PFSK-1 (cell line): ENCODE results near the gene CEP83.

Experiments used
- FOXP2 ChIP-seq: optimal IDR thresholded peaks from 2 replicates; pipeline ENCODE3; 2011; ENCODE audit warnings: borderline replicate concordance, control low read depth, inconsistent platforms; ENCODE audit not compliant: insufficient read depth; ENCODE audit errors: extremely low read length, extremely low read depth
- POLR2AphosphoS5 ChIP-seq: IDR thresholded peaks from 2 replicates; pipeline ENCODE4 v1.6.1; 2012; ENCODE audit warnings: low read depth, mild to moderate bottlenecking, control low read depth, low read length, moderate library complexity
- REST ChIP-seq, 2 experiments: IDR thresholded peaks; 2 replicates each; pipeline versions ENCODE4 v1.6.1 to v1.8.0; 2011 to 2012; ENCODE audit warnings: low read depth in 2 of 2, low read length in 2 of 2, control low read depth in 1 of 2, inconsistent platforms in 1 of 2, mild to moderate bottlenecking in 1 of 2, moderate library complexity in 1 of 2; ENCODE audit not compliant: insufficient read depth in 1 of 2
- SIN3A ChIP-seq: IDR thresholded peaks from 2 replicates; pipeline ENCODE4 v1.6.1; 2012; ENCODE audit warnings: mild to moderate bottlenecking, low read length, moderate library complexity, borderline replicate concordance; ENCODE audit not compliant: insufficient read depth
- TAF1 ChIP-seq: IDR thresholded peaks from 2 replicates; pipeline ENCODE4 v1.6.1; 2012; ENCODE audit warnings: low read length, control low read depth, borderline replicate concordance; ENCODE audit not compliant: insufficient read depth

DNA sequence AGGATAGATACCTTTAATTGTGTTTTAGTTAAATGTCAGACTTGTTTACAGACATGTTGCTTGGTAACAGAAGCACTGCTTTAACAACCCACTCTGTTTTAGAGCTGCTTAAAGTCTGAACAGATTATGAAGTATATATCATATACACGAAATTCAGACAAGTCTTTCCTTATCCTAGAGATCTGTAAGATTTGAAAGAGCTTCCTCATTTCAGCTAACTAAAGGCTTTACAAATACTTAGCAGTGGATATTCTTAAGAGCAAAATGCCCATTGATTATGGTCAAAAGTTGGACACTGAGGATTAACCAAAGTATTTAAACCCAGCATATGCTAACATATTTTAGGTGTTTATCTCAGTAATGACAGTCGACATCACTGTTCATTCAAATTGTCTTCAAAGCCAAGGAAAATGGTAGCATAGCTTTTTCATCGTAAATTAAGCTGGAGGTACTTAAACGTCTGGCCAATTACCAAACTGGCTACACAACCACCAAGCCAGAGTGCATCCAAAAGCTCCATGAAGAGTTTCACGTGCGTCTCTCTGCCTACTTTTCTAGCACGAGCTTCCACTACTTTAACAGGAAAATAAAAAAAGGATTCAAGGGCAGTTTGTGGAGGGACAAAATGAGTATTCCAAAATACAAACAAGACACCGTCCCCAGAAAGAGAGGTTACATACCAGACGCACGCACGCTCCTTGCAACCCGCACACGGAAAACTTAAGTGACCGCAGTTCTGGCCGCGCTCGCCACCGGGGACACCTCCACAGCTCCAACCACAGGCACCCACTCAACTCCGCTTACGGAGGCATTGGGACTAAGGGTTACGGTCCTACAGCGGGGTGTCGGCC is 565 bp downstream of the CEP83 start:
- TF ChIP-seq POLR2AphosphoS5, result no peak
- TF ChIP-seq REST (IDR thresholded peaks at IDR 0.05; ENCODE audit: insufficient read depth in 1 of 2, low read depth in 2 of 2, low read length in 2 of 2), result no peak
- TF ChIP-seq TAF1, result no peak
- TF ChIP-seq SIN3A, result no peak
- no peak for TF ChIP-seq FOXP2
